ENCODE results near the gene DPM2. TPM values are rescaled to one million over a fixed set of nuclear protein-coding genes. Genes with fewer than 3 reads are reported as not detected.

DPM2 gene
- total RNA-seq, 4 donors from 2014 or later, result 6.6 to 13.3 (median 8.5) TPM

DNA sequence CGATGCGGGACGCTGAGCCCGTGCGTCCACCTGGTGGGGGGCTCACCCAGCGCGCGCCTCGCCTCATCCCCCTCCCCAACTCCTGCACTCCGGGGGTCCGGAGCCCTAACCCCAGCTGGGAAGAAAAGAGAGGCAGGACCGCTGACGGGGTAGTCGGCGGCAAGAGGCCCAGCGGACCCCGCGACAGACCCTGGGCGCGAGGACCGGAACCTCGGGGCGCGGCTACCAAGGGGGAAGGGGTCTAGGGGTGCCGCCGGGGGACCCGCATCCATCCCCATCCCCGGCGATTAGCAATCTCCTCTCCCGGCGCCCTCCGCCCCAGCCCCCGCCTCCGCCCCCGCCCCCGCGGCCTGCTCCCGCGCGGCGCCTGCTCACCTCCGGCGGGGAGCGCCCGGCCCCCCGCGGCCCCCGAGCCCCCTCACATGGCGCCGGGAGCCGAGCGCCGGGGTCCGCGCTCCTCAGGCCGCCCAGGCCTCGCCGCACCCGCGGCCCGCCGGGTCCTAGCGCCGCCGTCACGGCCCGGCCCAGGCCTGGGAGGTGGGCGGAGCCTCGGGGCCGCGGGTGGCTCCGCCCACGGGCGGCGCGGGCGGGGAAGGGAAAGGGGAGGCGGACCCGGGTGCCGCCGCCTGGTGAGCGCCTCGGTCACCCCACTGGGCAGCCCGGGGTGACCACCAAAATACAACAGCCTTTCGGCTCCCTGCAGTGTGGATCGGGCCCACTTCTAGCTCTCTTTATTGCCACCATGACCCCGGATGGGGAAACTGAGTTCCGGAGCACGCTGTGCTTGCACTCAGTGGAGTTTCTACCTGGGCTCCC is 38.3 kb downstream of the DPM2 start, which contains the start of gene ST6GALNAC6:
ST6GALNAC6 (minus strand) TSS at position 476 of the 816 bp plus-strand sequence. CDS start 1,622 bp downstream, outside the sequence.
- Histone ChIP-seq H3K36me3 (peaks cover 18 to 24% (median 22%) of the 10 kb centered on the region in 4 donors), H3K4me1 (peaks cover 40 to 65% (median 61%) of the 10 kb centered on the region in 4 donors), H3K4me3 (peak within 1 kb of the TSS; percentile 97 to 99 (median 98)), H3K27ac (replicated peaks in 1 of 4) (peak within 1 kb of the TSS; percentile 94 to 99 (median 96)), H3K27me3 (no peaks in the 10 kb centered on the region), H3K9me3 (no peaks in the 10 kb centered on the region)
- intact Hi-C loops (cut with DNase I), result no loop called here
- WGBS, result 1% methylated on average over 14 of the region's 89 CpGs
- DNase-seq (ENCODE audit: extremely low spot score), result no peak
- TF ChIP-seq POLR2A (IDR thresholded peaks at IDR 0.05; ENCODE audit: low read depth) (no peak), EP300 (IDR thresholded peaks at IDR 0.05) (no peak), POLR2AphosphoS5 (IDR thresholded peaks at IDR 0.05) (peak; percentile 20 to 61)
- TF ChIP-seq, protein P1, sequence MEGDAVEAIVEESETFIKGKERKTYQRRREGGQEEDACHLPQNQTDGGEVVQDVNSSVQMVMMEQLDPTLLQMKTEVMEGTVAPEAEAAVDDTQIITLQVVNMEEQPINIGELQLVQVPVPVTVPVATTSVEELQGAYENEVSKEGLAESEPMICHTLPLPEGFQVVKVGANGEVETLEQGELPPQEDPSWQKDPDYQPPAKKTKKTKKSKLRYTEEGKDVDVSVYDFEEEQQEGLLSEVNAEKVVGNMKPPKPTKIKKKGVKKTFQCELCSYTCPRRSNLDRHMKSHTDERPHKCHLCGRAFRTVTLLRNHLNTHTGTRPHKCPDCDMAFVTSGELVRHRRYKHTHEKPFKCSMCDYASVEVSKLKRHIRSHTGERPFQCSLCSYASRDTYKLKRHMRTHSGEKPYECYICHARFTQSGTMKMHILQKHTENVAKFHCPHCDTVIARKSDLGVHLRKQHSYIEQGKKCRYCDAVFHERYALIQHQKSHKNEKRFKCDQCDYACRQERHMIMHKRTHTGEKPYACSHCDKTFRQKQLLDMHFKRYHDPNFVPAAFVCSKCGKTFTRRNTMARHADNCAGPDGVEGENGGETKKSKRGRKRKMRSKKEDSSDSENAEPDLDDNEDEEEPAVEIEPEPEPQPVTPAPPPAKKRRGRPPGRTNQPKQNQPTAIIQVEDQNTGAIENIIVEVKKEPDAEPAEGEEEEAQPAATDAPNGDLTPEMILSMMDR (IDR thresholded peaks at IDR 0.05), result peak in 1 of 3 experiments; percentile 19

DNA sequence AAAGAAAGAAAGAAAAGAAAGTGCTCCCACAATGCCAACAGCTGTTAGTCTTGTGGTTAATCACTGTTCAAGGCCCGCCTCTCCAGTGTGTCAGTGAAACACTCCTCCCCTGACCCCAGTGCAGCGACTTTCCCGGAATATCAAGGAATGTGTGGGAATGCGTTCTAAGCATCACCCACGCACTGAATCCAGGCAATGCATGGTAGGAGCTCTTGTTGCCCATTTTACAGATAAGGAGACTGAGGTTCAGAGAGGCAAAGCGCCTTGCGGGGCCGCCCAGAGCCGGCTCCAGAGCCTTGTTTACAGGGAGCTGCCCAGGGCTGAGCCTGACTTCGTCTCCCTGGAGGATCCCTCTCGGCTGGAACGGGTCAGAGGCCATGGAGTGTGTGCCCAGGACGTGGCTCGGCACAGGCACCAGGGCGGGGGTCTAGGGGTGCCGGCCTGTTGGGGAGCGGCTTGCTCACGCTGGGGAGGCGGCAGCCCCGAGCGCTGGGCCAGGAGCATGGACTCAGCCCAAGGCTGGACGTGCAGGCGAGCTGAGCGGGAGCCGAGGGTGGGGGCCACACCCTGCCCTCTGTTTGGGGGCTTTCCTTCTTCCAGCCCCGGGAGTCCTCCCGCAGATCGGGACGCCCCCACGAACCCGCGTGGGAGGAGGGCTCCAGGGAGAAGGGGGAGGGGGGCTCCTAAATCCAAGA is 39.1 kb downstream of the DPM2 start:
- TF ChIP-seq POLR2AphosphoS5 (IDR thresholded peaks at IDR 0.05) (peak in 1 of 2 donors; percentile 69), EP300 (IDR thresholded peaks at IDR 0.05) (no peak), POLR2A (IDR thresholded peaks at IDR 0.05; ENCODE audit: low read depth) (no peak)
- TF ChIP-seq, protein P1 (IDR thresholded peaks at IDR 0.05), result no peak
- DNase-seq (ENCODE audit: extremely low spot score), result no peak
- peaks cover 33 to 57% (median 54%) of the 10 kb centered on the region in 4 donors for H3K4me1 ChIP-seq

DNA sequence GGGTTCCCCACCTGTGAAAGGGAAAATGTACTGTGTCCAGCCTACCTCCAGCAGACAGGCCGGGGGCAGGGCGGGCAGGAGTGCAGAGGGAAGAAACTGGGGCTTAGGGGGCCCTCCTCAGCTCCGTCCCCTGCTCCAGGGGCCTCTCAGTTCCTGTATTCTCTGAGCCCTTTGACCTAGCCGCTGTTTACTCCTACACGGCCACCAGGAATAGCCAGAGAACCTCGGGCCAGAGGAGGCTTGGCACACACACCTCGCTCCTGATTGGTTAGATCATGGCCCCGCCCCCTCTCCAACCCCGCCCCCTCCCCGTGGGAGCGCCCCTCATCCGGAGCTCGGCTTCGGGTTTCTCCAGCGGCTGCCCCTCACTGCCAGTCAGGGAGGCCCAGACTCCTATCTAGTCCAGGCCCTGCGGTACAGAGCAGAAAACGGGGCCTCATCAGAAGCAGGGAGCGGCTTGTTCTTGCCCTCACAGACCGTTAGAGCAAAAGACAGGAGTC is 40.4 kb downstream of the DPM2 start:
- TF ChIP-seq POLR2AphosphoS5 (IDR thresholded peaks at IDR 0.05) (peak in 1 of 2 donors; percentile 57), EP300 (IDR thresholded peaks at IDR 0.05) (no peak), POLR2A (IDR thresholded peaks at IDR 0.05; ENCODE audit: low read depth) (no peak)
- 45% methylated on average over 2 of the region's 19 CpGs for WGBS
- H3K4me1 ChIP-seq, result peaks cover 30 to 50% (median 48%) of the 10 kb centered on the region in 4 donors
- H3K36me3 ChIP-seq, result peaks cover 38 to 45% (median 42%) of the 10 kb centered on the region in 4 donors
- H3K9me3 ChIP-seq, result peaks cover 0 to 12% (median 5%) of the 10 kb centered on the region in 4 donors
- peak; percentile 99 for DNase-seq (ENCODE audit: extremely low spot score)
- H3K4me3 ChIP-seq, result peak overlapping the region; percentile 97 to 99 (median 98)
- intact Hi-C loops (cut with DNase I), result no loop called here
- H3K27me3 ChIP-seq, result no peaks in the 10 kb centered on the region
- H3K27ac ChIP-seq (replicated peaks in 1 of 4), result peak overlapping the region; percentile 94 to 99 (median 96)

More for the DNA sequence above, 39.1 kb downstream of the DPM2 start:
- H3K27me3 ChIP-seq, result no peaks in the 10 kb centered on the region
- 25% methylated on average over 5 of the region's 32 CpGs for WGBS
- peaks cover 26 to 32% (median 30%) of the 10 kb centered on the region in 4 donors for H3K36me3 ChIP-seq
- intact Hi-C loops (cut with DNase I), result no loop called here
- peaks cover 0 to 2% (median 0%) of the 10 kb centered on the region in 4 donors for H3K9me3 ChIP-seq
- H3K4me3 ChIP-seq, result peak overlapping the region; percentile 97 to 99 (median 98)
- H3K27ac ChIP-seq (replicated peaks in 1 of 4), result peak overlapping the region; percentile 94 to 99 (median 96)

DNA sequence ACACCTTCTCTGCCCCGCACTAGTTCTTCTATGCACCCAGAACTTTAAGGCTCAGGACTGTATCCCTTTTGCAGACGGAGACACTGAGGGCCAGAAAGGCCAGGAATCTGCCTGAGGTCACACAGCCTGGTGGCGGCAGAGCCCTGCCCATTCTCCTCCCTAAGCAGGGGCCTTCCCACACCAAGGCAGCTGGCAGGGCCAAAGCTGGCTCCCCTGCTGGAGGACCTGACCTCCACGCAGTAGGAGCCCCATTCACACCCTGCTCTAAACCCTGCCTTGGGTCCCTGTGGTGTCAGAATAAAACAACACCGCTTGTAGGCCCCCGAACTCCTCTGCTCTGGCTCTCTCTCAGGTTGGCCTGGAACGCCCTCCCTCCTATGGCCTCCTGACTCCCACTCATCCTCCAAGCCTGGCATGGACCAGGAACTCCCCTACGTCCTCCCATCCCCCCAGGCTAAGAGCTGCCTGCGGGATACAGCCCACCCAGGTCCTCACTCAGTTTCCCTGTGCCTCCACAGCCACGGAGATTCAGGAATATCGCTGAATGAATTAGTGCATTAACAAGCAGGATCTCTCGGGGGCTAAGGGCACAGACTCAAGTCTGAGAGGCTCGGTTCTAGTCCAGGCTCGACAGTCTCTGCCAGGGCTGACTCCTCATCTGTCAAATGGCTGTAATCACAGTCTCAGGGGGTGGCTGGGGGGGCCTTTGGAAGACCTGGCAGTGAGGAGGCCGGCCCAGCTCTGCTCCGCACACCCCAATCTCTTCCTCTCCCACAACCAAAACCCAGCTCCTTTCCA is 41.1 kb downstream of the DPM2 start:
- Histone ChIP-seq H3K36me3 (peaks cover 38 to 51% (median 45%) of the 10 kb centered on the region in 4 donors), H3K9me3 (peaks cover 0 to 12% (median 5%) of the 10 kb centered on the region in 4 donors), H3K27me3 (no peaks in the 10 kb centered on the region), H3K27ac (replicated peaks in 1 of 4) (peak overlapping the region; percentile 94 to 99 (median 96)), H3K4me1 (peaks cover 30 to 50% (median 48%) of the 10 kb centered on the region in 4 donors), H3K4me3 (peak overlapping the region; percentile 97 to 99 (median 98))
- TF ChIP-seq POLR2A (IDR thresholded peaks at IDR 0.05; ENCODE audit: low read depth) (no peak), POLR2AphosphoS5 (IDR thresholded peaks at IDR 0.05) (no peak), EP300 (IDR thresholded peaks at IDR 0.05) (no peak)
- TF ChIP-seq, protein P1 (IDR thresholded peaks at IDR 0.05), result no peak
- no peak for DNase-seq (ENCODE audit: extremely low spot score)
- intact Hi-C loops (cut with DNase I), result no loop called here
- 66% methylated on average over 16 of the region's 16 CpGs for WGBS
